Transverse colon (tissue), 4 donors: Measurements from ENCODE around the gene STXBP5. TPM values are rescaled to one million over a fixed set of nuclear protein-coding genes. Genes with fewer than 3 reads are reported as not detected.
A peak's percentile ranks its signal among the peaks of the same experiment; 100 is the strongest.

ENCODE experiments used
- DNase-seq: peaks from one replicate; pipeline ENCODE4 v3.0.0-alpha.2; 2019
- H3K27ac ChIP-seq, 4 donors: fragments of 200-600 bp; sonication (generic); 2 replicates each; pipeline ENCODE4 v1.5.1; 2016 to 2018; ENCODE audit warnings: inconsistent platforms in 4 of 4
- H3K27me3 ChIP-seq: fragments of 200-600 bp; sonication (generic); 2 replicates; pipeline ENCODE4 v1.5.1; 2017; ENCODE audit warnings: inconsistent platforms
- H3K36me3 ChIP-seq, 4 donors: fragments of 200-600 bp; sonication (generic); 2 replicates each; pipeline ENCODE4 v1.5.1; 2017 to 2019; ENCODE audit warnings: inconsistent platforms in 4 of 4
- H3K4me1 ChIP-seq, 4 donors: fragments of 200-600 bp; sonication (generic); 2 replicates each; pipeline ENCODE4 v1.5.1; 2017 to 2020; ENCODE audit warnings: inconsistent platforms in 4 of 4
- H3K4me3 ChIP-seq, 4 donors: fragments of 200-600 bp; sonication (generic); 1 replicate in 1 of 4; 2 replicates in 3 of 4; pipeline versions ENCODE4 v1.5.1 to v1.6.1; 2017 to 2019; ENCODE audit warnings: inconsistent platforms in 4 of 4
- H3K9me3 ChIP-seq, 2 donors: fragments of 200-600 bp; sonication (generic); 2 replicates each; pipeline ENCODE4 v1.5.1; 2017 to 2019; ENCODE audit warnings: inconsistent platforms in 2 of 2
- CTCF ChIP-seq, 5 experiments: fragments of 200-600 bp in 3 of 5; fragments of 450-650 bp in 2 of 5; sonication (generic) in 3 of 5; IDR thresholded peaks; 1 replicate in 2 of 5; 2 replicates in 3 of 5; pipeline ENCODE4 v1.5.1; 2016 to 2017; ENCODE audit warnings: antibody characterized with exemption in 5 of 5, inconsistent platforms in 3 of 5, mild to moderate bottlenecking in 2 of 5, moderate library complexity in 1 of 5
- EP300 ChIP-seq: sonication (generic); formaldehyde crosslinking; IDR thresholded peaks from one replicate; pipeline ENCODE4 v1.6.1; 2017; ENCODE audit warnings: antibody characterized with exemption, low read depth
- POLR2A ChIP-seq: fragments of 450-650 bp; IDR thresholded peaks from one replicate; pipeline ENCODE4 v1.6.1; 2016; ENCODE audit warnings: antibody characterized with exemption, mild to moderate bottlenecking, moderate library complexity
- POLR2AphosphoS5 ChIP-seq, 3 donors: sonication (generic); formaldehyde crosslinking; IDR thresholded peaks; one replicate each; pipeline ENCODE4 v1.6.1; 2016; ENCODE audit warnings: antibody characterized with exemption in 3 of 3
- WGBS, 2 donors: methylation state at CpG; one replicate each; pipeline ENCODE4 v1.1.5; 2018; ENCODE audit warnings: low coverage in 1 of 2; 5-methylcytosine and 5-hydroxymethylcytosine counted together
- in situ Hi-C, 4 donors: fragments of 200-750 bp; cut with MboI; loops; one replicate each; pipeline versions ENCODE4 v1.15.0 to v1.15.1; 2017; ENCODE audit warnings: low sequenced_read_pairs in 3 of 4, low pct_ligation_motif_present in 1 of 4, low pct_unique_long_range_greater_than_20kb in 1 of 4
- intact Hi-C: fragments of 100-400 bp; cut with DNase I; formaldehyde crosslinking; loops from one replicate; pipeline ENCODE4 v1.15.1; 2023; ENCODE audit warnings: low total_unique reads
- total RNA-seq, 4 donors: library from RNA; depleted of rRNA; stranded (reverse); fragments of >200 nt; gene quantifications; one replicate each; pipeline ENCODE4 v1.1.0, GENCODE V29; 2016

Gene STXBP5
- total RNA-seq, 4 donors from 2014 or later = 58.7 to 99.5 (median 85.0) TPM

GRCh38 chr6:147285087-147285855 is 81.1 kb downstream of the STXBP5 start:
- in situ Hi-C loops = loop anchor here (10.0 to 25.0 kb wide), 2 partner anchors 423 to 430 kb away; no protein-coding TSS in a partner anchor

GRCh38 chr6:147287869-147288271 is 83.7 kb downstream of the STXBP5 start:
- 71 to 76% methylated on average over 3 of the region's 3 CpGs for WGBS, 2 donors
- intact Hi-C loops = loop anchor here (10.0 kb wide), 1 partner anchor 433 kb away; no protein-coding TSS in a partner anchor
- no peak for TF ChIP-seq POLR2A
- no peak for TF ChIP-seq EP300
- TF ChIP-seq CTCF (IDR thresholded peaks at IDR 0.05) = no peak
- TF ChIP-seq POLR2AphosphoS5 (IDR thresholded peaks at IDR 0.05) = no peak
- Histone ChIP-seq H3K27me3 (no peaks in the 10 kb centered on the region), H3K27ac (no peak overlapping the region), H3K36me3 (no peaks in the 10 kb centered on the region), H3K4me1 (peaks cover under 1 to 23% (median 17%) of the 10 kb centered on the region in 4 donors), H3K4me3 (no peak overlapping the region), H3K9me3 (no peaks in the 10 kb centered on the region)
- in situ Hi-C loops = loop anchor here (10.0 to 25.0 kb wide), 2 partner anchors 426 to 433 kb away; no protein-coding TSS in a partner anchor
- no peak for DNase-seq

More at GRCh38 chr6:147285087-147285855, 81.1 kb downstream of the STXBP5 start:
- peaks cover 13 to 40% (median 27%) of the 10 kb centered on the region in 4 donors for H3K4me1 ChIP-seq
- intact Hi-C loops = loop anchor here (10.0 kb wide), 1 partner anchor 430 kb away; no protein-coding TSS in a partner anchor
- TF ChIP-seq POLR2A (no peak), POLR2AphosphoS5 (IDR thresholded peaks at IDR 0.05) (no peak), CTCF (IDR thresholded peaks at IDR 0.05) (peak; percentile 38 to 55 (median 44))
- H3K27me3 ChIP-seq = no peaks in the 10 kb centered on the region
- WGBS, 2 donors = 27 to 41% methylated on average over 3 of the region's 3 CpGs
- H3K36me3 ChIP-seq = no peaks in the 10 kb centered on the region
- peak overlapping the region in 1 of 4 donors; percentile 5 for H3K27ac ChIP-seq
- DNase-seq = no peak
- no peak overlapping the region for H3K4me3 ChIP-seq
- H3K9me3 ChIP-seq = no peaks in the 10 kb centered on the region

- no peak overlapping the region for H3K4me3 ChIP-seq
- no peak overlapping the region for H3K27ac ChIP-seq
- DNase-seq = no peak
- peaks cover 11 to 13% of the 10 kb centered on the region in 2 donors for H3K9me3 ChIP-seq
- no peaks in the 10 kb centered on the region for H3K4me1 ChIP-seq
- intact Hi-C loops = no loop called here
- 92 to 100% methylated on average over 2 of the region's 2 CpGs for WGBS, 2 donors
- H3K27me3 ChIP-seq = no peaks in the 10 kb centered on the region
- in situ Hi-C loops = loop anchor here in 2 of 4 donors (25.0 kb wide), 1 partner anchor 435 kb away; no protein-coding TSS in a partner anchor
- no peak for TF ChIP-seq CTCF (IDR thresholded peaks at IDR 0.05)
- peaks cover 0 to 35% (median 11%) of the 10 kb centered on the region in 4 donors for H3K36me3 ChIP-seq
Measured at GRCh38 chr6:147297124-147297523, 92.9 kb downstream of the STXBP5 start.

- no peak for DNase-seq
- Histone ChIP-seq H3K27me3 (no peaks in the 10 kb centered on the region), H3K4me3 (no peak overlapping the region), H3K27ac (no peak overlapping the region), H3K9me3 (peaks cover 11 to 13% of the 10 kb centered on the region in 2 donors), H3K4me1 (no peaks in the 10 kb centered on the region), H3K36me3 (peaks cover 0 to 42% (median 11%) of the 10 kb centered on the region in 4 donors)
- 90 to 100% methylated on average over 3 of the region's 3 CpGs for WGBS, 2 donors
- in situ Hi-C loops = loop anchor here in 2 of 4 donors (25.0 kb wide), 1 partner anchor 435 kb away; no protein-coding TSS in a partner anchor
- TF ChIP-seq CTCF (IDR thresholded peaks at IDR 0.05) (no peak), EP300 (no peak), POLR2AphosphoS5 (IDR thresholded peaks at IDR 0.05) (no peak), POLR2A (no peak)
- intact Hi-C loops = no loop called here
Measured at GRCh38 chr6:147297663-147298316, 93.6 kb downstream of the STXBP5 start.
